ENCODE data around the gene TRIM71.

TRIM71 gene

DNA sequence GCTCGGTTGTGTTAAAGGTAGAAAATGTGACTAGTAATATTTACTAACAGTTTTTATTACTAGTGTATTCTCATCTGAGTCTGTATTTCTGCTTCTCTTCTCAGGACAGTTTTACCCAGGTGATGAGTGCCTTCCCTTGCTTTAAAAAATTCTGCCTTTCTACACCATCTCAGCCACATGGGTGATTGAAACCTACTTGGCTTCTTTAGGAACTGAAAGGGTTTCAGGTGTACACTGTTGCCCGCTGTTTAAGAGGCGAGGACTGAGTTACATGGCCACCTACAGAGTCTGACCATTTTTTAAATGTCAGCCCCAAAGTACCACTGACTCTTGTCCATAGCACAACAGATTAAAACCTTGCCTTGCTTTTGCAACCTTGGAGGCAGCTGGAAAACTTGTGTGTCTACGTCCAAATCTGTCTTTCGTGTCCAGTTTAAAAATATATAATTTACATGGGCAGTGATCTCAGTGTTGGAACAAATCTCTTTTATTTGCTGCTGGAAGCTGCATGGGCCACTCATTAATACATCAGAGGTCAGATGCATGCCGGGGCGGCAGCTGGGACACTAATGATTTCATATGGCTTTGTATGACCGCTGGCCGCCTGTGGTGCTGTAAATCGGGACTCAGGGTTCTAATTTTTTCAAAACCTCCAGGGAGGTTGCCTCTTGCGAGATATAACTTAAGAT is 44.6 kb downstream of the TRIM71 start:
- intact Hi-C loops (cut with DNase I): no loop called here
- DNase-seq: no peak

DNA sequence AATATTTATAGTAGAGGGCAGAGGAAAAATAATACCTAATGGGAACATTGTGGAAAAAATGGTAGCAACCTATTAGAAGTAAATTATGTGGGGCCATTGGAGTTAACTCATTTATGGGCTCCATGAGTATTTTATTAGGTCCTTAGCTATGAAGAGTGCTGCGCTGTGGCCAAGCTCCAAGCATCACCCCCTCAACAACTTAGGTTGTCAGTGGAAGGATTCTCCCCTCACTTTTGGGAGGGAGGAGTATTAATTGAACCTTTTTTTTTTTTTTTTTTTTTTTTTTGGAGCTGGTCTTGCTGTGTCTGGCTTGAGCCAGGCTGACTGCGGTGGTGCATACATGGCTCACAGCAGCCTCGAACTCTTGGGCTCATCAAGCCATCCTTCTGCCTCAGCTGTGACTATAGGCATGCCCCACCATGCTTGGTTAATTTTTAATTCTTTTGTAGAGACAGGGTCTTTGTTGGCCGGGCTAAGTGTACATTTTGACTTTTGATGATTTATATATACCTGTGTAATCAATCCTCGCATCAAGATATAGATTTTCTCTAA is 45.2 kb downstream of the TRIM71 start:
- intact Hi-C loops (cut with DNase I): no loop called here

GRCh38 chr3:32865383-32865782 is 47.6 kb downstream of the TRIM71 start:
- intact Hi-C loops (cut with DNase I): no loop called here
- DNase-seq: peak in 2 of 10 donors; percentile 6 to 18

More for the DNA sequence above, 45.2 kb downstream of the TRIM71 start:
- no peak for DNase-seq

- DNase-seq: no peak
- intact Hi-C loops (cut with DNase I): no loop called here
Measured at GRCh38 chr3:32866533-32866932, 48.7 kb downstream of the TRIM71 start.

DNA sequence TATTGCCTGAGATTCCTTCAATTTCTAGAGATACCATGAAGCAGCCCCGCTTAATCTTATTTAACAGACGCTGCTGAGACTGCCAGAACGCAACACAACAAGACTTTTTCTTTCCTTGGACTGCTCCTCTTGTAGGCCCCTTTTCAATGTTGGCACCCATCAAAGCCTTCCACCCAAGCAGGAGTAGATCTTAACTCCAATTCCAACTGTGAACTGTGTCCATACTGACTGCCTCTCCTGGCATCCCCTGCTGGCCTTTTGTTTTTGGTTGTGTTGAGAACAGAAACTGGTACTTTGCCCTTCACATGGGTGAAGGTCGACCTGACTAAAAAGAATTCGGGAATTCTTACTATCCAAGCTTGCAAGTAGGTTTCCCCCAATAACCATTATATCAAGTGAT is 50.2 kb downstream of the TRIM71 start:
- DNase-seq: no peak
- intact Hi-C loops (cut with DNase I): no loop called here

DNA sequence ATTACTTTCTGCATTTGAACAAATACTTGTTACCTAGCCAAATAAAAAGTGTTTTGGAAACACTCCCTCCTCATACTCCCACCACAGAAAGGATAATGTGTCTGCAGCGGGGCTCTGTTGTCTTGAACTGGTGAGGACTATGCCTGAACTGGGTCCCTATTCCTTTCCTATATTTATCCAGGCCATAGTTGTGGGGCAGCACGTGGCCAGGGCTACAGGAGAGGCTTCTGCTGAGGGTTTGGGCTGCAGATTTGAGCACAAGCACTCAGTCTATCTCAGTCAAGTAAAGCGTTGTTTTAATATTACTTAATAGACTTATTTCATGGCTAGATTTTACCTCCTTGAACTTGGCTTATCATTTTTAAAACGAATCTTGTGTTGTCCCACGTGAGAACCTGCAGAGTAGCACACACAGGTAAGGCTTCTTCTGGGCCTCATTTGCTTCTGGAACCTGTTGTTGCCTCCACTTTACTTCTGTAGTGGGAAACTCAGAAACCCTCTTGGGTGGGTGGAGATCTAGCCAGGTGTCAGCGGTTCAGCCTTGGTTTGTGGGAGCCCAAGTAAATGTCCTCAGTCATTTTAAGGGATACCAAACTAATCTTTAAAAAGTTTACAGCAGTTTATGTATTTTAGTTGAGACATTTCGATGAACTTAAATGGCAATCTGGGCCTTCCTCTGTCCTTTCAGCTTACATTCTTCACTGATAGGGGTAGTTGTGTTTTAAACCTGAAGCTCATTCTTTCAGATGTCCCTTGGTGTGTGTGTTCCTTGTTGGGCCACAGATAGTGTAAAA is 51.1 kb downstream of the TRIM71 start:
- no peak for DNase-seq
- intact Hi-C loops (cut with DNase I): no loop called here

DNA sequence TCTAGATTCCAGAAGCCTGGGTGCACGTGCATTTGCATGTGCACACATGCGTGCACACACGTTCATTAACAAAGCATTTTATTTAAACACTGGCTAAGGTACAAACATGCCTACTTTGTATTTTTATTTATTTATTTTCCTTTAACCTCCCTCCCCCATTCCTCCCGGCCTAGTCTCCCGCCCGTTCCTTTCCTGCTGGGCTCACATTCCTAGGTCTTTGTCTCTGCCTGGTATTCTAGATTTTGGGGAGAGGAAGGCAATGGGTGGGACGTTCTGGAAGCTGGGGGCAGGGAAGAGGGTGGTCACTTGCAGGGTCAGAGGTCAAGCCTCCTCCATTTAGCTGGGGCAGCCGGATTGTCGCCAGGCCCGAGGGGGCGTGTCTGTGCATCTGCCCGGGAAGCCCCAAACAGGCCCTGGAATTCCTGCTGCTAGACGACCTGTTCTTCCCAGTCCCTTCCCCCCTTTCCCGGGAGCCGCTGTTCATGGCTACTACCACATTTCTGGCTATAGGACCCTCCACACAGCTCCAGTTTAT is 51.8 kb downstream of the TRIM71 start:
- DNase-seq: no peak
- intact Hi-C loops (cut with DNase I): no loop called here

DNA sequence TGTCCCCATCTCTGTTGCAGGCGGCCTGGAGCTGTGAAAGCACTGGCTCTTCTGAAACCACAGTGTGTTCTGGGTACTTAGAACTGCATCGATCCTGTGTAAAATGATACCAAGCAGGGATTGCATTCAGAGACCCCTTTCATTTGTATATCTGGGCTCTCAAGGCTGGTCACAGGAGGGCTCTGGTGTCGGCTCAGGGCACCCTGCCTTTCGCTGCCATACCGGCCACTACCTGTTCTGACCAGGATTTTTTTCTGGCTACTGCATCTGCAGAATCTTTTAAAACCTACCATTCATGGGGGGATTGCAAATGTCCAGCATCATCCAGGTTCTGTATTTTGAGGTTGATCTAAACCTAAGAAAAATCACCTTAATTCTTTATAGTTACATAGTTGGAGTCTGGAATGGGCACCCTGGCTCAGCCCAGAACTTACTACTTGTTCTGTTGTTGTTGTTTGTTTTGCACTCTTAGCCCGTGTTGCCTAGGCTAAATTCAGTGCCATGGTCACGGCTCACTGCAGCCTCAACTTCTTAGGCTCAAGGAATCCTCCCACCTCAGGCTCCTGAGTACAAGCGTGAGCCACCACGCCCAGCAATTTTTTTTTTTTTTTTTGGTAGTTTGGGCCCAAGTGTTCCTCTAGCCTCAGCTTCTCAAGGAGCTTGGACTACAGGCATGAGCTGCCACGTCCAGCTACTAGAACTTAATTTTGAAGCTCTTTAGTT is 52.7 kb downstream of the TRIM71 start:
- DNase-seq: no peak
- intact Hi-C loops (cut with DNase I): no loop called here

DNA sequence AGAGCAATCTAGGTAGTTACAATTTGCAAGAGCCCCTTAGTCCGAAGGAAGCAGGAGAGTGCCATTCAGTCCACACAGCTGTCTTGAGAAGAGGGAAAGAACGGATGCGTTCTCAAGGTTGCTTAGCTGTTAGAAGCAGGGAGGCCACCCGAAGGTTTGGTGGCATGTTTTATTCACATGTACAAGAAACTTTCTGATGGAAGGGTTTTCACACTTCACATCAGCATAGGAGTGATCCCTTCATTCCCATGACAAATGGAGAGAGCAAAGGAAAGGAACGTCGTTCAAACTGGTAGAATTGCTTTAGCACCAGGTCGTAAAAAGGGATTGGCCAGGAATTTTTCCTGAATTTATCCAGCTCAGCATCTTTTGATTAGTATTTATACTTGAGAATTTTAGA is 53.5 kb downstream of the TRIM71 start:
- intact Hi-C loops (cut with DNase I): no loop called here
- no peak for DNase-seq

GRCh38 chr3:32872487-32873382 is 54.9 kb downstream of the TRIM71 start:
- no peak for DNase-seq
- intact Hi-C loops (cut with DNase I): no loop called here

DNA sequence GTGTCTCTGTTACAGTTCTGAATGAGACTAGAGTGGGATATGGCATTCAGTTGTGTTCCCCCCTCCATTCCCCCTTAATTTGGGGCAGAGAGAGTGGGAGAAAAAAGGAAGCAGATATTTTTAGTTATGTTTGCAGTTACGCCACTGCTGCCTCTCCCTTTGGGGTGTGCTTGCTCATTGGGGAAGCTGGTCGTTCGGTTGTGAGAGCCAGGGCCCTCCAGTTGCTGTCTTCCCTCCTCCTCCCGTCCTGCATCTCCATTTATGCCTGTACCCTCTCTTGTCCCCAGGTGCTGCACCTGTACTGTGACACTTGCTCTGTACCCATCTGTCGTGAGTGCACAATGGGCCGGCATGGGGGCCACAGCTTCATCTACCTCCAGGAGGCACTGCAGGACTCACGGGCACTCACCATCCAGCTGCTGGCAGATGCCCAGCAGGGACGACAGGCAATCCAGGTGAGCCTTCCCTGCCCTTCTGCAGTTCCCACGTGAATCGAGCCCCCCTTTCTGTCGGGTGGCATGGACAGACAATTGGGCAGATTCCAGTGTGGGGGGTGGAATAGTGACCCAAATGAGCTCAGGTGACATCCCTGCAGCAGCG is 55.8 kb downstream of the TRIM71 start:
- no peak for DNase-seq
- intact Hi-C loops (cut with DNase I): no loop called here

DNA sequence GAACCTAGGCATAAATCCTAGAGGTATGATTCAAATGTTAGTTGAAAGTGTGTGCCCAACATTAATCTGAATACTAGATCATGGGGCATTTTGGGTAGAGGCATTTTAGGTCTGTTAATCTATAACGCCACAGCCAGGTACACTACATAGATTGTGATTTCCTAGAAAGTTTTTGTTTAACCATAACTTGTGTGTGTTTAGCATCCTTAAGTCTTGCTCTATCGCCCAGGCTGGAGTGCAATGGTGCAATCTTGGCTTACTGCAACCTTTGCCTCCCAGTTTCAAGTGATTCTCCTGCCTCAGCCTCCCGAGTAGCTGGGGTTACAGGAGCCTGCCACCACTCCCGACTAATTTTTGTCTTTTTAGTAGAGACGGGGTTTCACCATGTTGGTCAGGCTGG is 59.1 kb downstream of the TRIM71 start:
- intact Hi-C loops (cut with DNase I): no loop called here
- DNase-seq: no peak

DNA sequence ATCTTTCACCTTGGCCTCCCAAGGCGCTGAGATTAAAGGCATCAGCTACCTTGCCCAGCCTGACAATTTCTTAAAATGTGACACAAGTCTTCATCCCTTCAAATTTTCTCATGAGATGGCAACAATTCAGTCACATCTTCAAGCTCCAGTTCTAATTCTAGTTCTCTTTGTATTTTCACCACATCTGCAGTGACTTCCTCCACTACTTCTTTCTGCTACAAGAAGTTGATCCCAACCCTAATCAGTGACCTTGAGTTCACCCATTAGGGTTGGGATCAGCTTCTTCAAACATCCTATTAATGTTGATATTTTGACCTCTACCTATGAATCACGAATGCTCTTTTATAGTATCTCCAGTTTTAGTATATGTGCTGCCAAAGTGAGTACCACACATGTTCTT is 59.8 kb downstream of the TRIM71 start:
- no peak for DNase-seq
- intact Hi-C loops (cut with DNase I): no loop called here

DNA sequence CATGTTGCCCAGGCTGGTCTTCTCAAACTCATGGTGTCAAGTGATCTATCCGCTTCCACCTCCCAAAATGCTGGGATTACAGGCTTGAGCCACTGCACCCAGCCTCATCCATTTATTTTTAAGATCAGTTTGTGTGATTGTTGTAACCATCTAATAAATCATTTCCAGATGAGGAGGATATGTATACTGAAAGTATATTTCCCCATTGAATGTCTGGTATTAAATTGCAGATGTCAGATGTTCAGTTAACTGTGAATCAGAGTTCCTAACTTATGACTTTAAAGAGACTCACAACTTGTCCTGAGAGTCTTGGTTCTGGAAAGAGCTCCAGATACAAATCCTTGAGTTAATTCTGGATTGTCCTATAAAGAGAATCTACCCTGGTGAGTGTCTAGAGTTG is 62.4 kb downstream of the TRIM71 start:
- intact Hi-C loops (cut with DNase I): no loop called here
- no peak for DNase-seq

DNA sequence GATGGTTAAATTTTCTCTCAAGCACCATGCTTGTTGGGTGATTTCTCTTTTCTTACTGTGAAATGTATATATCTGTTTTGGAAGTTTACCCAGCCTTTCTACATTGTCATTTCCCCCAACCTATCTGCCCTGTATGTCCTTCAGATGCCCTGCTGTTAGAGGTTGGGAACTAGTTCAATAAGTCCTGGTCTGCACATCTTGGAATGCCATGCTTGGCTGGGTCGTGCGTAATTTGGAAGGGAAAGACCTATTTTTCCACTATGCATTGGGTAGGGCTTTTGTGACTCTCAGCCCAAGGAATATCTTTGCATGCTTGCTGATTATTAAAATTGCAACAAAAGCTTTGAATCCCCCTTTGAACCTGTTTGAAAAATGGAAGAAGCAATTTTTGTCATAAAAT is 63.8 kb downstream of the TRIM71 start:
- intact Hi-C loops (cut with DNase I): no loop called here
- no peak for DNase-seq

- intact Hi-C loops (cut with DNase I): no loop called here
- DNase-seq: no peak
Measured at GRCh38 chr3:32882189-32882588, 64.4 kb downstream of the TRIM71 start.

- intact Hi-C loops (cut with DNase I): no loop called here
Measured at GRCh38 chr3:32882603-32883025, 64.8 kb downstream of the TRIM71 start.

DNA sequence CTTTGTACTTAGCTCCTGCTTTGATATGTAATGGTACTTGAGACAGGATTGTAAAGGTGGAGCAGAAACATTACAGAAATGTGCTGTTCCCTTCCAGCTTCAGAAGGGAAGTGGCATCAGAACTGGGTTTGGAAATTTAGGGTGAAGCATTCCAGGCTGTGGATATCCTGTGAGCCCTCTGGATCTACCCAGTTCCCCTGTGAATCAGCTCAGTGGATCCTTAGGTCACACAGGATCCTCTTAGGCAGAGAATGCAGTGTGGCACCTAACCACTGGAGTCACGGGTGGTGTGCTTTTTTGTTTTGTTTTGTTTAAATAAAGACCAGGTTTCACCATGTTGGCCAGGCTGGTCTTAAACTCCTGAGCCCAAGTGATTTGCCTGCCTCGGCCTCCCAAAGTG is 66.0 kb downstream of the TRIM71 start:
- intact Hi-C loops (cut with DNase I): no loop called here
- no peak for DNase-seq

More at GRCh38 chr3:32882603-32883025, 64.8 kb downstream of the TRIM71 start:
- DNase-seq: no peak

DNA sequence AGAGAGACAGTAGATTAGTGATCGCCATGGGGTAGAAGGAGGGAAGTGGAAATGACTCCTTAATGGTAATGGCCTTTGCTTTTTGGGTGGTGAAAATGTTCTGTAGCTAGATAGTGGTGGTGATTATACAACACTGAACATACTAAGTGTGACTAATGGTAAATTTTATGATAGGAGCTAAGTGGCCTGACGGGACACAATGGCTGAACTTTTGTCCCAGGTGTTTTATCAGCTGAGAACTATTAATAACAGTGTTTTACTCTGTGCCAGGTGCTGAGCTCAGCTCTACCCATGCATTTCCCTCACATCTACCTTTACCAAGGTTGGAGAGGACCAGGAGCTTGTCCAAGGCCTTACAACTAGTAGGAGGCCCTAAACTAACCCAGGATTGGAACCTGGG is 66.8 kb downstream of the TRIM71 start:
- intact Hi-C loops (cut with DNase I): no loop called here
- no peak for DNase-seq
